Activated CD4-positive, alpha-beta T cell treated with anti-CD3 and anti-CD28 coated beads, Interleukin-2, amount 10 ng/mL, durations not matched to agents 24 days and 14 days (primary cell): ENCODE measurements around the gene DRAM1. TPM values are rescaled to one million over a fixed set of nuclear protein-coding genes. Genes with fewer than 3 reads are reported as not detected.
"Not testable (repeated sequence)": the region's sequence is repeated elsewhere in the genome, so short reads cannot be mapped to it uniquely, and the experiment has no call there.

ENCODE experiments used
- DNase-seq: peaks from one replicate; pipeline ENCODE4 v3.0.0; 2022
- H3K27ac Mint-ChIP-seq: one replicate; pipeline ENCODE4 v1.8.0; 2022; ENCODE audit warnings: mild to moderate bottlenecking, mixed read lengths
- H3K27me3 Mint-ChIP-seq: one replicate; pipeline ENCODE4 v1.8.0; 2022; ENCODE audit warnings: mixed read lengths
- H3K36me3 Mint-ChIP-seq: one replicate; pipeline ENCODE4 v1.8.0; 2022; ENCODE audit warnings: low read depth, mild to moderate bottlenecking, mixed read lengths
- H3K4me1 Mint-ChIP-seq: one replicate; pipeline ENCODE4 v1.8.0; 2021; ENCODE audit warnings: mixed read lengths
- H3K4me3 Mint-ChIP-seq: one replicate; pipeline ENCODE4 v1.8.0; 2022; ENCODE audit warnings: mild to moderate bottlenecking, moderate library complexity, mixed read lengths
- H3K9me3 Mint-ChIP-seq: one replicate; pipeline ENCODE4 v1.8.0; 2021; ENCODE audit warnings: mixed read lengths
- intact Hi-C: fragments of 100-400 bp; cut with micrococcal nuclease; formaldehyde crosslinking; loops from one replicate; pipeline ENCODE4 v1.15.1; 2023
- total RNA-seq: library from RNA; stranded (reverse); gene quantifications from 2 replicates; pipeline ENCODE4 v1.2.3, GENCODE V29; 2022

The DRAM1 gene
- total RNA-seq, 1 donor from 2014 or later, result 4.3 TPM

GRCh38 chr12:101867619-101868018, 9.8 kb upstream of the DRAM1 start:
- H3K4me3 Mint-ChIP-seq, intact Hi-C loops, H3K9me3 Mint-ChIP-seq, H3K27ac Mint-ChIP-seq, DNase-seq, H3K27me3 Mint-ChIP-seq, H3K36me3 Mint-ChIP-seq: not testable (repeated sequence)
- peaks cover 13% of the 10 kb centered on the region for H3K4me1 Mint-ChIP-seq

GRCh38 chr12:101870925-101871324, 6.5 kb upstream of the DRAM1 start:
- H3K27ac Mint-ChIP-seq, result no peak overlapping the region

GRCh38 chr12:101875162-101875561, 2.2 kb upstream of the DRAM1 start:
- no peak for DNase-seq
- intact Hi-C loops, result loop anchor here (5.0 kb wide), 2 partner anchors 187 to 607 kb away; partner anchors contain the start of genes IGF1 and WASHC3
- peaks cover 14% of the 10 kb centered on the region for H3K4me1 Mint-ChIP-seq
- no peak overlapping the region for H3K27ac Mint-ChIP-seq
- no peak overlapping the region for H3K4me3 Mint-ChIP-seq
- H3K36me3 Mint-ChIP-seq, result peaks cover 4% of the 10 kb centered on the region
- no peaks in the 10 kb centered on the region for H3K27me3 Mint-ChIP-seq
- H3K9me3 Mint-ChIP-seq, result no peaks in the 10 kb centered on the region

More at GRCh38 chr12:101870925-101871324, 6.5 kb upstream of the DRAM1 start:
- no peak overlapping the region for H3K4me3 Mint-ChIP-seq
- no peaks in the 10 kb centered on the region for H3K9me3 Mint-ChIP-seq
- peaks cover 8% of the 10 kb centered on the region for H3K4me1 Mint-ChIP-seq
- no peaks in the 10 kb centered on the region for H3K36me3 Mint-ChIP-seq
- no peak for DNase-seq
- no peaks in the 10 kb centered on the region for H3K27me3 Mint-ChIP-seq
- intact Hi-C loops, result no loop called here

- H3K27ac Mint-ChIP-seq, result peak overlapping the region; percentile 70
- no peak for DNase-seq
- peaks cover under 1% of the 10 kb centered on the region for H3K27me3 Mint-ChIP-seq
- peaks cover 14% of the 10 kb centered on the region for H3K4me1 Mint-ChIP-seq
- H3K9me3 Mint-ChIP-seq, result no peaks in the 10 kb centered on the region
- H3K4me3 Mint-ChIP-seq, result peak overlapping the region; percentile 95
- intact Hi-C loops, result loop anchor here (2.0 to 5.0 kb wide), 3 partner anchors 46 to 606 kb away; partner anchors contain the start of genes GNPTAB, IGF1 and WASHC3
- peaks cover 6% of the 10 kb centered on the region for H3K36me3 Mint-ChIP-seq
Observed at GRCh38 chr12:101876322-101876860, 989 bp upstream of the DRAM1 start.

GRCh38 chr12:101877806-101878242, 444 bp downstream of the DRAM1 start:
- peaks cover 16% of the 10 kb centered on the region for H3K4me1 Mint-ChIP-seq
- H3K4me3 Mint-ChIP-seq, result peak overlapping the region; percentile 95
- peak overlapping the region; percentile 90 for H3K27ac Mint-ChIP-seq
- H3K9me3 Mint-ChIP-seq, result no peaks in the 10 kb centered on the region
- intact Hi-C loops, result loop anchor here (2.0 to 5.0 kb wide), 3 partner anchors 47 to 604 kb away; partner anchors contain the start of genes GNPTAB, IGF1 and WASHC3
- peaks cover 8% of the 10 kb centered on the region for H3K36me3 Mint-ChIP-seq
- peaks cover 2% of the 10 kb centered on the region for H3K27me3 Mint-ChIP-seq
- DNase-seq, result no peak

- intact Hi-C loops, result loop anchor here (5.0 kb wide), 2 partner anchors 184 to 604 kb away; partner anchors contain the start of genes IGF1 and WASHC3
- peak overlapping the region; percentile 90 for H3K27ac Mint-ChIP-seq
- H3K9me3 Mint-ChIP-seq, result no peaks in the 10 kb centered on the region
- H3K27me3 Mint-ChIP-seq, result peaks cover 2% of the 10 kb centered on the region
- peaks cover 8% of the 10 kb centered on the region for H3K36me3 Mint-ChIP-seq
- DNase-seq, result peak; percentile 59
- H3K4me1 Mint-ChIP-seq, result peaks cover 16% of the 10 kb centered on the region
- peak overlapping the region; percentile 95 for H3K4me3 Mint-ChIP-seq
Observed at GRCh38 chr12:101878243-101878821, 952 bp downstream of the DRAM1 start.

- intact Hi-C loops, result no loop called here
- peaks cover 2% of the 10 kb centered on the region for H3K27me3 Mint-ChIP-seq
- no peak for DNase-seq
- H3K36me3 Mint-ChIP-seq, result peaks cover 8% of the 10 kb centered on the region
- H3K27ac Mint-ChIP-seq, result no peak overlapping the region
- no peaks in the 10 kb centered on the region for H3K9me3 Mint-ChIP-seq
- H3K4me3 Mint-ChIP-seq, result no peak overlapping the region
- H3K4me1 Mint-ChIP-seq, result peaks cover 16% of the 10 kb centered on the region
Observed at GRCh38 chr12:101880769-101881168, 3.4 kb downstream of the DRAM1 start.

- H3K36me3 Mint-ChIP-seq, result peaks cover 8% of the 10 kb centered on the region
- DNase-seq, result no peak
Observed at GRCh38 chr12:101881228-101881627, 3.8 kb downstream of the DRAM1 start.

GRCh38 chr12:101884174-101884573, 6.8 kb downstream of the DRAM1 start:
- no peak overlapping the region for H3K27ac Mint-ChIP-seq
- no peak overlapping the region for H3K4me3 Mint-ChIP-seq
- H3K27me3 Mint-ChIP-seq, result peaks cover 2% of the 10 kb centered on the region
- H3K4me1 Mint-ChIP-seq, result peaks cover 6% of the 10 kb centered on the region
- peaks cover 4% of the 10 kb centered on the region for H3K36me3 Mint-ChIP-seq
- DNase-seq, result no peak
- no peaks in the 10 kb centered on the region for H3K9me3 Mint-ChIP-seq
- intact Hi-C loops, result no loop called here

More at GRCh38 chr12:101881228-101881627, 3.8 kb downstream of the DRAM1 start:
- Mint-ChIP-seq H3K4me1 (peaks cover 16% of the 10 kb centered on the region), H3K9me3 (no peaks in the 10 kb centered on the region), H3K27ac (no peak overlapping the region), H3K4me3 (no peak overlapping the region), H3K27me3 (peaks cover 2% of the 10 kb centered on the region)
- intact Hi-C loops, result no loop called here

- H3K9me3 Mint-ChIP-seq, intact Hi-C loops, H3K27me3 Mint-ChIP-seq, DNase-seq, H3K4me1 Mint-ChIP-seq, H3K27ac Mint-ChIP-seq, H3K36me3 Mint-ChIP-seq, H3K4me3 Mint-ChIP-seq: not testable (repeated sequence)
Observed at GRCh38 chr12:101884781-101885340, 7.5 kb downstream of the DRAM1 start.

- Mint-ChIP-seq H3K4me1 (peaks cover 7% of the 10 kb centered on the region), H3K27me3 (peaks cover 2% of the 10 kb centered on the region), H3K27ac (no peak overlapping the region), H3K9me3 (no peaks in the 10 kb centered on the region), H3K4me3 (no peak overlapping the region), H3K36me3 (peaks cover 4% of the 10 kb centered on the region)
- DNase-seq, result no peak
- intact Hi-C loops, result no loop called here
Observed at GRCh38 chr12:101885912-101886561, 8.7 kb downstream of the DRAM1 start.

- Mint-ChIP-seq H3K36me3 (no peaks in the 10 kb centered on the region), H3K4me3 (no peak overlapping the region), H3K9me3 (no peaks in the 10 kb centered on the region), H3K4me1 (peaks cover 5% of the 10 kb centered on the region), H3K27ac (no peak overlapping the region), H3K27me3 (no peaks in the 10 kb centered on the region)
- DNase-seq, result no peak
- intact Hi-C loops, result no loop called here
Observed at GRCh38 chr12:101889211-101889752, 11.9 kb downstream of the DRAM1 start.

- Mint-ChIP-seq H3K4me3 (no peak overlapping the region), H3K27me3 (no peaks in the 10 kb centered on the region), H3K36me3 (no peaks in the 10 kb centered on the region), H3K4me1 (peaks cover 3% of the 10 kb centered on the region), H3K9me3 (no peaks in the 10 kb centered on the region), H3K27ac (no peak overlapping the region)
- intact Hi-C loops, result no loop called here
- no peak for DNase-seq
Observed at GRCh38 chr12:101891462-101891971, 14.1 kb downstream of the DRAM1 start.
